ENCODE measurements around the gene SH3BP5.

Gene SH3BP5

GRCh38 chr3:15295506-15295905, 36.9 kb downstream of the SH3BP5 start:
- DNase-seq: no peak

DNA sequence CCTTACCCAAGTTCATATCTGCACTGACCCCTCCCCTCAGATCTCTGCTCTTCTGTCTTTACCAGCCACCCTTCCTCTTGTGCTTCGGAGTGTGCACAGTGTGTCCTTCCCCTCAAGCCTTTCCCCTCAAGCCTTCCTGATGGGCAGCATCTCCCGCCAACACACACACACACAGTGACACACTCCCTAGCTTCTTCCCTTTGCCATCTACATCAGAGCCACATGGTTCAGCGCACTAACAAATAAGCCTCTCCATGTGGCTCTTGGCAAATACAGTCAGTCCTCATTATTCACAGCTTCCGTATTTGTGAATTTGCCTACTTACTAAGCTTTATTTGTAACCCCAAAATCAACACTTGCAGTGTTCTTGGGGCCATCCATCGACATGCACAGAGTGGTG, 37.5 kb downstream of the SH3BP5 start:
- no peak for DNase-seq

- DNase-seq: no peak
These were observed 39.4 kb downstream of the SH3BP5 start for GRCh38 chr3:15292765-15293522.

GRCh38 chr3:15291589-15292541, 40.5 kb downstream of the SH3BP5 start:
- DNase-seq: peak; percentile 59

GRCh38 chr3:15290736-15291135, 41.6 kb downstream of the SH3BP5 start:
- no peak for DNase-seq

DNA sequence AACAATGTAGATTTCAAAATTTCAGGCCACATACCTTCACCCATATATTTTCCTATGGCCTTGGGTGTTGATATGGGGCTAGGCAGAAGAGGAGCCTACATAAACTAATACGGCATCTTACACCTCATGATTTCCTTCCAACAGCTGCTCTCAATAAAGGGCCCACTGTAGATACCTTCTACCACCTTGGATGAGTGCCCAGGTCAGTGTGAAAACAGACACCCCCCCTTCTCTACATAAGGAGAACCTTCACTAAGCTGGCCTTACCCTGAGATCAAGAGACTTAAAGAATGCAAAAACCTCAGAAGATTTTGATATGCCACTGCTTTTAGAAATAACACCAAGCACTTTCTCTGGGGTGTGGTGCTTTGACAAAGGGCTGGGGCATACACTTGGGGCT, 42.7 kb downstream of the SH3BP5 start:
- DNase-seq: no peak

GRCh38 chr3:15288331-15289035, 43.9 kb downstream of the SH3BP5 start:
- DNase-seq: no peak

- no peak for DNase-seq
These were observed 44.6 kb downstream of the SH3BP5 start for GRCh38 chr3:15287565-15288330.

DNA sequence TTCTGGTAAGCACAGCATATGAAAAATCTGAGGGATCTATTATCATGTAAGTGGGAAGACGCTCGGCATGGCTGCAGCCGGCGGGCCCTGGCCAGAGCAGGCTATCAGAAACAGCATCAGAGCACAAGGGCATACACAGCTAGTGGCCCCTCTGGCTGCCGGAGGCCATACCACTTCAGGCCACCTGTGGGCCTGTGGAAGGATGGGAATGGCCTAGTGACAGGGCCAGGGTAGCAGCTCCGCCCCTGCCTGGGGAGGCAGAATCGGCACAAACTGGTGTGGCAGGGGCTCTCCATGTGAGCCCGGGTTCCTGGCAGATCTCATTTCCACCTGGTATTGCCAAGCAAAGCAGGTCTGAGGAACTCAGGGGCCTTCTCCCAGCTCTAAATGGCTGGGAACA, 46.4 kb downstream of the SH3BP5 start:
- no peak for DNase-seq

- no peak for DNase-seq
These were observed 48.1 kb downstream of the SH3BP5 start for GRCh38 chr3:15284121-15284889.

DNA sequence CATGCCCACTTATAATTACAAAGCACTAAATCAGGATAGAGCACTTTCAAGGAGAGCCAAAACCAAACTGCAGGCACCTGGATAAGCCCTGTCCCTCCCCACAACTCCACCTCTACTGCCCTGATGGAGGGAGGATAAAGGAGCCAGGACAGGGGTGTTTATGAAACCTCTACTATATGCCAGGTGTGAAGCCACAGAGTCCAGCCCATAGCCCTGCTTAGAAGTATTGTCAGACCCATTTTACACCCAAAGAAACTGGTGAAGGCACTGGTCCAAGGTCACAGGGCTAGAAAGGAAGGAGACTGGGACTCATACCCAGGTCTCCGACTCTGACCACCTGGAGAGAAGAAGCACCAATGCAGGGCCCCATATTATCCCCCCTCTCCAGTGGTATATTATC, 48.7 kb downstream of the SH3BP5 start:
- DNase-seq: no peak

GRCh38 chr3:15281817-15282216, 50.6 kb downstream of the SH3BP5 start:
- no peak for DNase-seq

- no peak for DNase-seq
These were observed 51.4 kb downstream of the SH3BP5 start for GRCh38 chr3:15280853-15281532.

DNA sequence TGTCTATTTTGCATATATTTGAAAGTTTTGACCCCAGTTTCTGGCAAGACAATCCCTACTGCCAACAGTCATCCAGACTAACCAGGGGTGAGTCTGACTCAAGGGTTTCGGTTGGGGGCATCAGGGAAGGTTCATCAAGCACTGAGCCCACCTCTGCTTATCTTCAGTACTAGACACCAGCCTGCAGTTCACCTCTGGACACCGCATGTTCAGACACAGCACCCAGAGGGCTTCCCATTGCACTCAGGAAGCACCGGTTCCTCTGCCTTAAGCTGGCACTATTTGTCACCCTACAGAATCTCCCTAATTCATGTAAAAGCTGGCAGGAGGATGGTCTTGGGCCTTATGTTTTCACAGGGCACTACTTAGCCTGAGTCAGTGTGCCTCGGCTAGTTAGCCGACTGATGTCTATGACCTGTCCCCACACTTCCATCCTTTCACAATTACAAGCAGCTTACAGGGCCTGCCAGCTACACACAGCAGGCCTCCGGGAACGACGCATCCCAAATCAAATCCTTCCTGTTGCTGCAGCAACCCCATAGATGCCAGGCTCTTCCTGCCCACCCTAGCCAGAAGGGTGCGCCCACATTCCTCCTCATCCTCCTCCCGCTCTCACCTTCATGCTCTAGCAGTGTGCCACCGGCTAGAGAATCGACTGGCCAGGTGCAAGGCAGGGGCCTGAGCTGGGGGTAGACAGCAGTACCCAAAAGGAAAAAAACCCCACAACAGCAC, 52.5 kb downstream of the SH3BP5 start:
- no peak for DNase-seq

- DNase-seq: no peak
These were observed 53.2 kb downstream of the SH3BP5 start for GRCh38 chr3:15279205-15279604.

DNA sequence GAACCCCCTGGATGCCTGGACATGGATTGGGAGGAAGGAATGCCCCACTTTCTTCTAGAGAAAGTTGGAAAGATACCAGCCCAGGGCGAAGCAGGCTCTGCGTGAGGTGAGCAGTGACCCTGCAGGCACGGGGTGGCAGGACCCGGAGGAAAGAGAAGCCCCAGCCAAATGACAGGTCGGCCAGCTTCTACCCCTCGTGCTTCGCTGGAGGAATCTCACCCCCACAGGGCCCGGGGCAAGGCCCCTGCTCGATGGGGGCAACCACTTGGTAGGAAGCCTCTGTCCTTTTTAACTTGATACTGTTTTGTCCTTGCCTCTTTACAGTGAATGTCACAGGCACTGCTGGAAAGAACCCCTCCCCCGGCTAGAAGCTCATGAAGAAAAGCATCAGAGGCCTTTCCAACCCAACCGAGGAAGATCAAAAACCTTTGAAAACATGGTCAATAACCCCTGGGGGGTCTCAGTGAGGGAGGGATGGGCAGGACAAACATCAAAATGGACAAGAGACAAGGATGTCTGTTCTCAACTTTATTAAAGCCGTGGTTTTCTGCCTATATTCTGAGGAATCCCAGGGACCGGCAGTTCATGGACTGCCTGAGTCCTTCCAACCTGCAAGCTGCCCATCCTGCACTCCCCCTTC, 54.4 kb downstream of the SH3BP5 start:
- DNase-seq: no peak

DNA sequence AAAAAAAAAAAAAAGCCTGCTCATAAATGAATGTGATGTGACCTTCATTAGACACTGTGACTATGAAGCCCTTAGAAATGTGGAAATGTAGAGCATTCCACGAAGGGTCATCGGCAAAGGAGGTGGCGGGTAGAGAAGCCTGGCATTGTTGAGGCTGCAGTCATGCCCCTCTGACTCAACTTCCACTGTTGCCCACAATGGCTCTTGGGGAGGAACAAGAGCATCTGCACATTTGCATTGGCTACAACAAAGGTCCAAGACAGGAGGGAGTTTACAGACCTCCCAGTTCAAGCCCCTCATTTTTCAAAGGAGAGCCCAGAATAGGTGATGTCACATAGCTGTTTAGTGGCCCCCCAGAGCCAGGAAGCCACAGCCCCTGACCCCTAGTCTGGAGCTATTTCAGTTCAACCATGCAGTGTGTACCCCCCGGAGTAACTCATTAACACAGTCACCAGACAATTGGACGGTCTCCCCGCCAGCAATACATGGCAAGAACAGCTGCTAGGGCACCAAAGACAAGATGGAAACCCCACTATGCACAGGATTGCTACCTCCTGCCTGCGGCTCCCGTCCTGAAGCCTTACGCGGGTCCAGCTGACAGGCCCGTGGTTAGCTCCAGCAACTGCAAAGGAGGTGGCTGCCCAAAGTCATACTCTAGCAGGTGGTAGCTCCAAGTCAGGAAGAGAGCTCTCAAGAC, 56.2 kb downstream of the SH3BP5 start:
- DNase-seq: no peak

DNA sequence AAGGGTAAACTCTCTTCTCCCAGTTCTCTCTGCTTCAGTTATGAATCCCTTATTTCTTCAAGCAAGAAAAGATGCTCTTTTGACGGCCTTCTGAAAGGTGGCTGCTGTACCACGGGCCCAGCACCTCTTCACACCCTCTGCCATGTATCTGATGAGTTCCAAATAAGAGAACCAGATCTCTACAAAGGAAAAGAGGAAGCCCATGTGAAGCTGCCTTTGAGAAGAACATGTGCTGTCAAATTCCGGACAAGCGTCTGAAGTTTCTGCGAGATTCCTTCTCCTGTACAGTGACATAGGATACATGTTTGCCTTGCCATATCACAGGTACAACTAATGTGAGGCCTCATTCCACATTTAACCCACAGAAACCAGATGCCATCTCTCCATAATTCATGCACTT, 59.2 kb downstream of the SH3BP5 start:
- no peak for DNase-seq

Measured in CD4-positive, alpha-beta T cell treated with Interleukin-17A for 4 hours (primary cell).